H1 (cell line): Measurements from ENCODE around the gene CDC42BPB. TPM values are rescaled to one million over a fixed set of nuclear protein-coding genes. Genes with fewer than 3 reads are reported as not detected.

ENCODE experiments used
- CTCF ChIA-PET: fragments of 300-600 bp; sonication (Branson Sonifier 250); formaldehyde crosslinking; loops from one replicate; lab custom pipeline; 2021; ENCODE audit not compliant: partially characterized antibody; lab: Charles Lee
- POLR2A ChIA-PET: fragments of 300-600 bp; sonication (Branson Sonifier 250); formaldehyde crosslinking; loops from one replicate; lab custom pipeline; 2021; ENCODE audit warnings: inconsistent platforms; ENCODE audit not compliant: partially characterized antibody; lab: Charles Lee
- DNase-seq, 2 experiments: peaks; one replicate each; pipeline versions ENCODE4 v3.0.0 to v3.0.0-alpha.2; 2010 to 2022; ENCODE audit warnings: low spot score in 2 of 2, low read depth in 1 of 2, mixed read lengths in 1 of 2
- FAIRE-seq: peaks from 2 replicates; lab custom pipeline; 2011; peaks lifted over from hg19 to GRCh38; lab: Jason Lieb, UNC
- H2AFZ ChIP-seq: 2 replicates; pipeline ENCODE4 v1.8.1; 2012; ENCODE audit warnings: low read length, inconsistent platforms
- H2AK5ac ChIP-seq: 2 replicates; pipeline ENCODE4 v1.6.1; 2013; ENCODE audit warnings: low read depth, low read length
- H2BK120ac ChIP-seq: replicated peaks from 2 replicates; pipeline ENCODE3; 2013; ENCODE audit warnings: low read depth, low read length, inconsistent platforms
- H2BK12ac ChIP-seq: 2 replicates; pipeline ENCODE4 v1.6.1; 2013; ENCODE audit warnings: low read depth, low read length
- H2BK15ac ChIP-seq: 2 replicates; pipeline ENCODE4 v1.6.1; 2013; ENCODE audit warnings: low read length
- H2BK20ac ChIP-seq: 2 replicates; pipeline ENCODE4 v1.6.1; 2013; ENCODE audit warnings: low read length
- H2BK5ac ChIP-seq: 2 replicates; pipeline ENCODE4 v1.6.1; 2013; ENCODE audit warnings: low read depth, low read length
- H3K14ac ChIP-seq: 2 replicates; pipeline ENCODE4 v1.6.1; 2013; ENCODE audit warnings: inconsistent platforms; ENCODE audit not compliant: insufficient read length
- H3K18ac ChIP-seq: 2 replicates; pipeline ENCODE4 v1.6.1; 2013; ENCODE audit warnings: low read length; ENCODE audit errors: extremely low read depth
- H3K23ac ChIP-seq: 2 replicates; pipeline ENCODE4 v1.6.1; 2013; ENCODE audit warnings: inconsistent platforms; ENCODE audit not compliant: insufficient read length
- H3K23me2 ChIP-seq: 2 replicates; pipeline ENCODE4 v1.6.1; 2013; ENCODE audit warnings: low read depth, low read length
- H3K27ac ChIP-seq: 2 replicates; pipeline ENCODE4 v1.6.1; 2011; ENCODE audit warnings: low read depth, low read length, inconsistent platforms
- H3K27me3 ChIP-seq, 4 experiments: replicated peaks in 1 of 4; 1 replicate in 1 of 4; 2 replicates in 3 of 4; pipeline versions ENCODE4 v1.6.1 to v1.8.1; 2011 to 2013; ENCODE audit warnings: low read length in 3 of 4, mild to moderate bottlenecking in 3 of 4, inconsistent platforms in 2 of 4, mixed read lengths in 2 of 4, moderate library complexity in 1 of 4; ENCODE audit not compliant: control insufficient read depth in 3 of 4, insufficient read depth in 3 of 4; ENCODE audit errors: extremely low read depth in 1 of 4
- H3K36me3 ChIP-seq, 4 experiments: 2 replicates each; pipeline versions ENCODE4 v1.6.1 to v1.8.1; 2011 to 2013; ENCODE audit warnings: mild to moderate bottlenecking in 4 of 4, low read length in 3 of 4, moderate library complexity in 2 of 4, control low read depth in 1 of 4, inconsistent platforms in 1 of 4; ENCODE audit not compliant: insufficient read depth in 4 of 4, control insufficient read depth in 2 of 4
- H3K4ac ChIP-seq: replicated peaks from 2 replicates; pipeline ENCODE3; 2013; ENCODE audit warnings: low read length, low read depth, mixed read lengths, inconsistent platforms; ENCODE audit not compliant: insufficient read length
- H3K4me1 ChIP-seq, 4 experiments: replicated peaks in 1 of 4; 1 replicate in 1 of 4; 2 replicates in 3 of 4; pipeline versions ENCODE4 v1.6.1 to v1.8.1; 2011 to 2013; ENCODE audit warnings: low read length in 3 of 4, inconsistent platforms in 2 of 4, mixed read lengths in 1 of 4; ENCODE audit not compliant: insufficient read depth in 4 of 4, control insufficient read depth in 3 of 4
- H3K4me2 ChIP-seq, 2 experiments: 2 replicates each; pipeline versions ENCODE4 v1.6.1 to v1.8.1; 2011 to 2013; ENCODE audit warnings: low read depth in 2 of 2, low read length in 2 of 2, control low read depth in 1 of 2, inconsistent platforms in 1 of 2, mild to moderate bottlenecking in 1 of 2; ENCODE audit not compliant: insufficient read depth in 1 of 2
- H3K4me3 ChIP-seq, 4 experiments: fragments of 200-600, 300-600 bp in 1 of 4; sonication (generic), shearing (Covaris generic), sonication (Bioruptor Twin) in 1 of 4; 2 replicates each; pipeline versions ENCODE4 v1.5.1 to v1.8.1; 2011 to 2016; ENCODE audit warnings: low read length in 4 of 4, low read depth in 3 of 4, control low read depth in 2 of 4, inconsistent platforms in 2 of 4, mild to moderate bottlenecking in 2 of 4, mixed read lengths in 1 of 4, moderate library complexity in 1 of 4; ENCODE audit not compliant: insufficient read depth in 2 of 4; ENCODE audit errors: extremely low read depth in 1 of 4
- H3K56ac ChIP-seq: replicated peaks from 2 replicates; pipeline ENCODE3; 2013; ENCODE audit warnings: low read depth, mild to moderate bottlenecking, mixed read lengths, low read length, inconsistent platforms; ENCODE audit not compliant: insufficient read length
- H3K79me1 ChIP-seq: 2 replicates; pipeline ENCODE4 v1.6.1; 2013; ENCODE audit warnings: low read depth, low read length, control low read depth
- H3K79me2 ChIP-seq, 2 experiments: 2 replicates each; pipeline versions ENCODE4 v1.6.1 to v1.8.1; 2012 to 2013; ENCODE audit warnings: low read length in 2 of 2, mild to moderate bottlenecking in 2 of 2, inconsistent platforms in 1 of 2; ENCODE audit not compliant: insufficient read depth in 2 of 2, control insufficient read depth in 1 of 2
- H3K9ac ChIP-seq, 4 experiments: replicated peaks in 1 of 4; 1 replicate in 1 of 4; 2 replicates in 3 of 4; pipeline versions ENCODE4 v1.6.1 to v1.8.1; 2011 to 2013; ENCODE audit warnings: low read depth in 3 of 4, low read length in 3 of 4, control low read depth in 2 of 4, mild to moderate bottlenecking in 2 of 4, moderate library complexity in 2 of 4, inconsistent platforms in 1 of 4; ENCODE audit errors: extremely low read depth in 1 of 4
- H3K9me3 ChIP-seq, 2 experiments: 2 replicates each; pipeline versions ENCODE4 v1.6.1 to v1.8.1; 2012 to 2013; ENCODE audit warnings: mild to moderate bottlenecking in 2 of 2, moderate library complexity in 2 of 2, control low read depth in 1 of 2, inconsistent platforms in 1 of 2, low read depth in 1 of 2, low read length in 1 of 2, mixed read lengths in 1 of 2; ENCODE audit not compliant: insufficient read depth in 2 of 2
- H4K20me1 ChIP-seq, 2 experiments: replicated peaks in 1 of 2; 2 replicates each; pipeline versions ENCODE3 to v1.8.1; 2011 to 2013; ENCODE audit warnings: inconsistent platforms in 2 of 2, low read length in 2 of 2, mild to moderate bottlenecking in 1 of 2; ENCODE audit not compliant: insufficient read depth in 2 of 2, control insufficient read depth in 1 of 2
- H4K5ac ChIP-seq: 2 replicates; pipeline ENCODE4 v1.6.1; 2013; ENCODE audit warnings: low read length, low read depth, mixed read lengths, inconsistent platforms; ENCODE audit not compliant: insufficient read length
- H4K8ac ChIP-seq: 2 replicates; pipeline ENCODE4 v1.8.0; 2013; ENCODE audit warnings: mild to moderate bottlenecking, moderate library complexity, low read length, inconsistent platforms; ENCODE audit not compliant: insufficient read depth; ENCODE audit errors: extremely low read depth
- H4K91ac ChIP-seq: replicated peaks from 2 replicates; pipeline ENCODE3; 2013; ENCODE audit warnings: low read length, mixed read lengths, inconsistent platforms; ENCODE audit not compliant: insufficient read length
- EGR1 ChIP-seq: IDR thresholded peaks from 2 replicates; pipeline ENCODE4 v1.6.1; 2011; ENCODE audit warnings: low read depth, low read length, borderline replicate concordance
- KDM4A ChIP-seq: IDR thresholded peaks from one replicate; pipeline ENCODE4 v1.7.1; 2012; ENCODE audit warnings: low read depth, mild to moderate bottlenecking, moderate library complexity, low read length, inconsistent platforms; ENCODE audit not compliant: severe bottlenecking
- RAD21 ChIP-seq, 2 experiments: IDR thresholded peaks in 1 of 2; conservative IDR thresholded peaks in 1 of 2; 2 replicates each; pipeline ENCODE4 v1.6.1; 2011; ENCODE audit warnings: low read depth in 2 of 2, low read length in 2 of 2, improper control_type of control experiment in 1 of 2, inconsistent platforms in 1 of 2, mild to moderate bottlenecking in 1 of 2, moderate library complexity in 1 of 2
- TEAD4 ChIP-seq: IDR thresholded peaks from 2 replicates; pipeline ENCODE4 v1.6.1; 2012; ENCODE audit warnings: low read depth, low read length, inconsistent platforms, mixed read lengths
- WGBS, 2 experiments: shearing (Covaris generic) in 1 of 2; methylation state at CpG; one replicate each; pipeline versions ENCODE4 v1.1.6 to v1.1.7; 2013 to 2015; ENCODE audit warnings: low lambda C conversion rate in 2 of 2, mixed read lengths in 2 of 2, inconsistent platforms in 1 of 2, low coverage in 1 of 2, missing lambda C conversion rate in 1 of 2; ENCODE audit not compliant: insufficient replicate concordance in 2 of 2, insufficient coverage in 1 of 2, insufficient read length in 1 of 2; ENCODE audit errors: extremely low coverage in 1 of 2, missing lambda C conversion rate in 1 of 2; 5-methylcytosine and 5-hydroxymethylcytosine counted together
- polyA plus RNA-seq, 7 experiments: library from polyadenylated mRNA; depleted of rRNA in 3 of 7; stranded (reverse) in 5 of 7; unstranded in 2 of 7; fragments of >200 nt in 5 of 7; fragments of 200-250 nt in 2 of 7; gene quantifications; 1 replicate in 5 of 7; 2 replicates in 1 of 7; 4 replicates in 1 of 7; pipeline versions ENCODE4 v1.2.1 to v1.2.3, GENCODE V29; 2011 to 2013; ENCODE audit warnings: missing spikeins in 2 of 7, mixed read lengths in 2 of 7
- total RNA-seq: library from RNA; stranded (reverse); fragmentation: NEBNext Ultra II Directional; extraction: Animal tissue kit (Norgen Biotek cat#: 25700); gene quantifications from 2 replicates; pipeline ENCODE4 v1.2.1, GENCODE V29; 2021
- TF ChIP-seq, protein P1 (sequence below): IDR thresholded peaks from 2 replicates; pipeline ENCODE4 v1.6.1; 2012; ENCODE audit warnings: inconsistent platforms
- TF ChIP-seq, protein P2 (sequence below), 3 experiments: IDR thresholded peaks; 1 replicate in 2 of 3; 2 replicates in 1 of 3; pipeline versions ENCODE4 v1.5.1 to v1.6.1; 2011; ENCODE audit warnings: low read length in 3 of 3, mild to moderate bottlenecking in 3 of 3, inconsistent platforms in 2 of 3, low read depth in 1 of 3, moderate library complexity in 1 of 3; ENCODE audit not compliant: insufficient read depth in 1 of 3; ENCODE audit errors: control extremely low read depth in 1 of 3

Gene CDC42BPB
- total and polyA plus RNA-seq, 2 of the 8 experiments (the other 6 are each of a cell fraction or from before 2014, with no cell fraction given), result 51.2 to 88.2 TPM

DNA sequence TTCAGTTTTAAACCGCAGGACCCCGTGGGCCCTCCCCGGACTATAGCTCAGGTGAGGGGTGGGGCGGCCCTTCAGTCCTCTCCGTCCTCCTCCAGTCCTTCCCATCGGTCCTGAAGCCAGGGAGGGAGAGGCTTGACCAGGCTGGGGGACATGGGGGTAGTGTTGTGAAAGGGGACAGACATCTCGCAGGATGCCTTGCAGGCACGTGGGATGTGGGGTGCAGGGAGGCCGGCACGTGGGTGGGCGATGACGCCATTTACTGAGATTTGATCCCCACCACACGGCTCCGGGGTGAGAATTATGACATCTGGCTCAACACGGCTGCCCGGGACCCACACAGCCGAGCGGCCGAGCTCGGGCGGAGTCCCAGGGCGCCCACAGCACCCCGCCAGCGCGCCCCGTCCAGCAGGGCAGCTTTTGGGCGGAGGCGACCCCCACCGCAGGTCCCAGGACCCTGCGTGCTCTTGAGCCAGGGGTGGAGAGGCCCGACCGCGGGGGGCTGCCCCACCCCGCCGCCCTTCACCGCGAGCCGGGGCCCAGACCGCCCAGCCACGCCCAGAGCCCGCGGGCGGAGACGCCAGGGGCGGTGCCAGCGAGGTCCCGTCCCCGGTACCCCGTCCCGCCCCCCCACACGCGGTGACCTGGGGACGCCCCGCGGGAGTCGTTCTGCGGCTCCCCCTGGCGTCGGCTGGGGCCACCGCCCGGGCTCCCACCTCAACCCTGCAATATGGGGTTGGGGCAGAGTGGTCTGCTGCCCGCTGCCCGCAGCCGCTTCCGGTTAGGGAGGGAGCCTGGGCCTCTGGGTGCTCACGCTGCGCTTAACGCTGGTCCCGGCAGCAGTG lies 33.9 kb upstream of the CDC42BPB start:
- Histone ChIP-seq H3K27ac (no peak overlapping the region), H2BK5ac (no peak overlapping the region; the same call in 1 of the 2 replicates), H3K79me1 (no peaks in the 10 kb centered on the region), H3K14ac (no peak overlapping the region), H2BK120ac (no peak overlapping the region), H4K8ac (peak overlapping the region; percentile 94), H3K79me2 (no peaks in the 10 kb centered on the region), H3K56ac (no peak overlapping the region), H2AK5ac (no peak overlapping the region), H2BK12ac (peak overlapping the region; percentile 84; the same call in 1 of the 2 replicates), H3K9me3 (no peaks in the 10 kb centered on the region), H3K4ac (no peak overlapping the region), H3K36me3 (no peaks in the 10 kb centered on the region), H2BK20ac (no peak overlapping the region), H3K23me2 (peaks cover 4% of the 10 kb centered on the region; the same call in 1 of the 2 replicates), H3K27me3 (peaks cover 0 to 12% (median 6%) of the 10 kb centered on the region in 4 experiments; a peak in 4 of 7 replicates), H3K4me1 (peaks cover 2 to 13% (median 4%) of the 10 kb centered on the region in 4 experiments; a peak in 6 of 7 replicates), H2BK15ac (peak overlapping the region; percentile 81; the same call in 1 of the 2 replicates), H3K23ac (no peak overlapping the region), H3K9ac (no peak overlapping the region), H2AFZ (peak overlapping the region; percentile 15; the same call in 1 of the 2 replicates), H3K18ac (peak overlapping the region; percentile 68; the same call in 1 of the 2 replicates), H3K4me3 (peak overlapping the region; percentile 18 to 59 (median 30); a peak in 7 of 8 replicates), H4K20me1 (peaks cover 0 to 1% of the 10 kb centered on the region in 2 experiments), H3K4me2 (peak overlapping the region; percentile 69 to 82), H4K5ac (no peak overlapping the region), H4K91ac (no peak overlapping the region)
- FAIRE-seq (no peak), DNase-seq (peak in 1 of 2 experiments; percentile 76)
- 19% methylated on average over 32 of the region's 69 CpGs; no CpG with 5 or more reads in 1 of the 2 experiments for WGBS, 2 experiments
- CTCF ChIA-PET, result interaction anchor here (0.6 to 5.2 kb wide), 12 partner anchors 9 to 1044 kb away, joined by 3 to 43 read pairs (median 5); no protein-coding TSS in a partner anchor
- POLR2A ChIA-PET, result no interaction called here
- TF ChIP-seq TEAD4 (no peak), KDM4A (peak; percentile 61), RAD21 (IDR thresholded peaks at IDR 0.05 in 1 of 2, conservative IDR thresholded peaks at IDR 0.05 in 1 of 2; ENCODE audit: low read depth in 2 of 2, low read length in 2 of 2) (peak in 1 of 2 experiments; percentile 32; a peak in 1 of 4 replicates), EGR1 (no peak)
- TF ChIP-seq, protein P1, sequence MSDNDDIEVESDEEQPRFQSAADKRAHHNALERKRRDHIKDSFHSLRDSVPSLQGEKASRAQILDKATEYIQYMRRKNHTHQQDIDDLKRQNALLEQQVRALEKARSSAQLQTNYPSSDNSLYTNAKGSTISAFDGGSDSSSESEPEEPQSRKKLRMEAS, result peak; percentile 71
- TF ChIP-seq, protein P2, sequence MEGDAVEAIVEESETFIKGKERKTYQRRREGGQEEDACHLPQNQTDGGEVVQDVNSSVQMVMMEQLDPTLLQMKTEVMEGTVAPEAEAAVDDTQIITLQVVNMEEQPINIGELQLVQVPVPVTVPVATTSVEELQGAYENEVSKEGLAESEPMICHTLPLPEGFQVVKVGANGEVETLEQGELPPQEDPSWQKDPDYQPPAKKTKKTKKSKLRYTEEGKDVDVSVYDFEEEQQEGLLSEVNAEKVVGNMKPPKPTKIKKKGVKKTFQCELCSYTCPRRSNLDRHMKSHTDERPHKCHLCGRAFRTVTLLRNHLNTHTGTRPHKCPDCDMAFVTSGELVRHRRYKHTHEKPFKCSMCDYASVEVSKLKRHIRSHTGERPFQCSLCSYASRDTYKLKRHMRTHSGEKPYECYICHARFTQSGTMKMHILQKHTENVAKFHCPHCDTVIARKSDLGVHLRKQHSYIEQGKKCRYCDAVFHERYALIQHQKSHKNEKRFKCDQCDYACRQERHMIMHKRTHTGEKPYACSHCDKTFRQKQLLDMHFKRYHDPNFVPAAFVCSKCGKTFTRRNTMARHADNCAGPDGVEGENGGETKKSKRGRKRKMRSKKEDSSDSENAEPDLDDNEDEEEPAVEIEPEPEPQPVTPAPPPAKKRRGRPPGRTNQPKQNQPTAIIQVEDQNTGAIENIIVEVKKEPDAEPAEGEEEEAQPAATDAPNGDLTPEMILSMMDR (IDR thresholded peaks at IDR 0.05; ENCODE audit: control extremely low read depth in 1 of 3, insufficient read depth in 1 of 3, low read depth in 1 of 3, low read length in 3 of 3), result peak in 2 of 3 experiments; percentile 36 to 43; a peak in 3 of 4 replicates
